Spinal cord (tissue), 10 donors: ENCODE results near the gene TMCC1. TPM values are rescaled to one million over a fixed set of nuclear protein-coding genes. Genes with fewer than 3 reads are reported as not detected.
"Not testable (repeated sequence)": the region's sequence is repeated elsewhere in the genome, so short reads cannot be mapped to it uniquely, and the experiment has no call there.

Experiments
- DNase-seq, 6 donors: peaks; one replicate each; pipeline versions ENCODE4 v3.0.0 to v3.0.0-alpha.2; 2013 to 2015; ENCODE audit warnings: low spot score in 6 of 6, low read depth in 4 of 6
- H3K27ac ChIP-seq: one replicate; pipeline ENCODE4 v1.5.1; 2013; ENCODE audit warnings: low read depth, low read length, control low read depth
- H3K27me3 ChIP-seq: one replicate; pipeline ENCODE4 v1.6.1; 2013; ENCODE audit warnings: low read length; ENCODE audit not compliant: control insufficient read depth, insufficient read depth
- H3K36me3 ChIP-seq: one replicate; pipeline ENCODE4 v1.6.1; 2013; ENCODE audit warnings: low read length; ENCODE audit not compliant: control insufficient read depth, insufficient read depth
- H3K4me1 ChIP-seq: one replicate; pipeline ENCODE4 v1.6.1; 2013; ENCODE audit warnings: low read length; ENCODE audit not compliant: control insufficient read depth, insufficient read depth
- H3K4me3 ChIP-seq: one replicate; pipeline ENCODE4 v1.5.1; 2013; ENCODE audit warnings: low read depth, low read length, control low read depth
- H3K9me3 ChIP-seq: one replicate; pipeline ENCODE4 v1.6.1; 2013; ENCODE audit warnings: low read length; ENCODE audit not compliant: control insufficient read depth, insufficient read depth
- WGBS: methylation state at CpG from one replicate; pipeline ENCODE4 v1.1.5; 2013; ENCODE audit warnings: missing lambda C conversion rate; ENCODE audit not compliant: insufficient coverage; 5-methylcytosine and 5-hydroxymethylcytosine counted together
- polyA plus RNA-seq, 2 donors: library from polyadenylated mRNA; unstranded; fragments of 120-200 nt; gene quantifications; one replicate each; pipeline ENCODE4 v1.2.1, GENCODE V29; 2013; ENCODE audit not compliant: insufficient read length in 2 of 2
- total RNA-seq, 2 donors: library from RNA; depleted of rRNA in 1 of 2; stranded (reverse); fragments of 120-200 nt in 1 of 2; fragments of >200 nt in 1 of 2; gene quantifications; one replicate each; pipeline versions ENCODE4 v1.2.3 to v1.2.4, GENCODE V29; 2013 to 2014
- donor health status: healthy.

Gene TMCC1
- total and polyA plus RNA-seq, 4 donors: 34.1 to 49.1 (median 44.4) TPM

GRCh38 chr3:129644836-129645235 lies 248.7 kb downstream of the TMCC1 start:
- Histone ChIP-seq H3K27me3 (no peaks in the 10 kb centered on the region), H3K36me3 (no peaks in the 10 kb centered on the region), H3K27ac (no peak overlapping the region), H3K4me3 (no peak overlapping the region), H3K9me3 (no peaks in the 10 kb centered on the region), H3K4me1 (no peaks in the 10 kb centered on the region)
- no peak for DNase-seq
- WGBS: 100% methylated on average over 3 of the region's 3 CpGs

DNA sequence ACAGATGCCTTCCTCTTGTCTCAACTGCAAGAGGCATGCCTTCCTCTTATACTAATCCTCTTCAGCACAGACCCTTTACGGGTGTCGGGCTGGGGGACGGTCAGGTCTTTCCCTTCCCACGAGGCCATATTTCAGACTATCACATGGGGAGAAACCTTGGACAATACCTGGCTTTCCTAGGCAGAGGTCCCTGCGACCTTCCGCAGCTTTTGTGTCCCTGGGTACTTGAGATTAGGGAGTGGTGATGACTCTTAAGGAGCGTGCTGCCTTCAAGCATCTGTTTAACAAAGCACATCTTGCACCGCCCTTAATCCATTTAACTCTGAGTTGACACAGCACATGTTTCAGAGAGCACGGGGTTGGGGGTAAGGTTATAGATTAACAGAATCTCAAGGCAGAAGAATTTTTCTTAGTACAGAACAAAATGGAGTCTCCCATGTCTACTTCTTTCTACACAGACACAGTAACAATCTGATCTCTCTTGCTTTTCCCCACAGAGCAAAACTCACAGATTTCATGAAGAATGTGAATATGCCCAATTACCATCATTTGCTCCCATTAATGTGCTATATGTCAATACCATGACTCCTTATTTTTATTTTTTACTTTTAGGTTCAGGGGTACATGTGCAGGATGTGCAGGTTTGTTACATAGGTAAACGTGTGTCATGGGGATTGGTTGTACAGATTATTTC lies 251.8 kb downstream of the TMCC1 start:
- not testable (repeated sequence) for H3K4me1 ChIP-seq, H3K36me3 ChIP-seq, DNase-seq, H3K4me3 ChIP-seq, H3K9me3 ChIP-seq, H3K27me3 ChIP-seq, H3K27ac ChIP-seq
- WGBS: no CpG with 5 or more reads among the region's 10 CpGs

DNA sequence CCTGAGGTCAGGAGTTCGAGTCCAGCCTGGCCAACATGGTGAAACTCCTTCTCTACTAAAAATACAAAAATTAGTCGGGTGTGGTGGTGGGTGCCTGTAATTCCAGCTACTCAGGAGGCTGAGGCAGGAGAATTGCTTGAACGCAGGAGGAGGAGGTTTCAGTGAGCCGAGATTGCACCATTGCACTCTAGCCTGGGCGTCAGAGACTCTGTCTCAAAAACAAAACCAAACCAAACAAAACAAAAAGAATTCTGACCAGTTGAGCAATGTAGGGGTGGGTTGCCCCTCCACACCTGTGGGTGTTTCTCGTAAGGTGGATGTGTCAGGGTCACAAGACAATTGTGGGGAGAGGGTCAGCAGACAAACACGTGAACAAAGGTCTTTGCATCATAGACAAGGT lies 252.5 kb downstream of the TMCC1 start:
- not testable (repeated sequence) for H3K4me3 ChIP-seq

DNA sequence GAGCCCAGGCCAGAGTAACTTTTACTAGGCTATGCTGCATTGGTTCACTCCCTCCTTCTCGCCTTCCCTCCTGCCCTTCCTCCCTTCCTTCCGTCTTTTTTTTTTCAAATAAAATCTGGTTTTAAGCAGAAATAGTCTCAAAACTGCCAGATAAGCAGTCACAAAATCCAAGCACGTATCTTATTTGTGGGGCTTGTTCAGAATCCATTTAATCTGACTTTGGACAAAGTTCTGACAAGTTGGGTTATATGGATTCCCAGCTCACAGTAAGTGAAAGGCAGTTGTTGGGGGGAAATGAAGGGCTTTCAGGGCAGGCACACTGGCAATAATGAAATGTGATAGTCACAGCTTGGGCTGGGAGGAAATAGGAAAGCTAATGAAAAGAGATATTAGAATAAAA lies 255.0 kb downstream of the TMCC1 start:
- DNase-seq: no peak
- no peaks in the 10 kb centered on the region for H3K9me3 ChIP-seq
- H3K4me1 ChIP-seq: no peaks in the 10 kb centered on the region
- 82% methylated on average over 2 of the region's 3 CpGs for WGBS
- no peaks in the 10 kb centered on the region for H3K36me3 ChIP-seq
- no peaks in the 10 kb centered on the region for H3K27me3 ChIP-seq
- H3K4me3 ChIP-seq: no peak overlapping the region
- no peak overlapping the region for H3K27ac ChIP-seq

More for the DNA sequence above, 252.5 kb downstream of the TMCC1 start:
- H3K9me3 ChIP-seq, DNase-seq, H3K4me1 ChIP-seq, H3K27ac ChIP-seq, H3K36me3 ChIP-seq, H3K27me3 ChIP-seq: not testable (repeated sequence)
- no CpG with 5 or more reads among the region's 7 CpGs for WGBS

DNA sequence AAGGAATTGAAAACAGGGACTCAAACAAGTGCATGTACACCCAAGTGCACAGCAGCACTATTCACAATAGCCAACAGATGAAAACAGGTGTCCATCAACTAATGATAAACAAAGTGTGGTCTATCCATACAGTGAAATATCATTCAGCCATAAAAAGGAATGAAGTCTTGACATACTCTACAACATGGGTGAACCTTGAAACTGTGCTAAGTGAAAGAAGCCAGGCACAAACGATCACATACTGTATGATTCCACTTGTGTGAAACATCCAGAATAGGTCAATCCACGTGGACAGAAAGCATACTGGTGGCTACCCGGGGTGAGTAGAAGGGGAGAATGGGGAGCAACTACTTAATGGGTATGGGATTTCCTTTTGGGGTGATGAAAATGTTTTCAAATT lies 257.4 kb downstream of the TMCC1 start:
- H3K4me3 ChIP-seq: no peak overlapping the region
- no peak overlapping the region for H3K27ac ChIP-seq
- no peaks in the 10 kb centered on the region for H3K4me1 ChIP-seq
- H3K9me3 ChIP-seq: no peaks in the 10 kb centered on the region
- no peaks in the 10 kb centered on the region for H3K36me3 ChIP-seq
- DNase-seq: no peak
- 89% methylated on average over 3 of the region's 3 CpGs for WGBS
- H3K27me3 ChIP-seq: no peaks in the 10 kb centered on the region

DNA sequence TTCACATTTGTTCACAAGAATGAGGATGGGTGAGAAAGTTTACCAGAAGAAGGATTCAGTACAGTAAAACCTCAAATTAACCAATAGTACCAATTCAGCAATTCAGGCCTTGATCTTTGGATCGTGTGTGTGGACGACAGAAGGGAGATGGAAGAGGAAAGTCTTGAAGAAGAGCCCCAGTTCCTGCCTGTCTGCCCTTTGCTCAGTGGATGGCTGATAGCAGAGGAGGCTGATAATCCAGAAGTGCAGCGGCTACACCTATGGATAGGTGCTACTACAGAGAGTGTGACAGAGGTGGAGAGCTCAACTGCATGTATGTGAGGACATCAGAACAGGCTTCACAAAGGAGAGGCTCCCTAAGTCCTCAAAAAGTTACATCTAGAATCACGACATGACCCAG lies 257.9 kb downstream of the TMCC1 start:
- Histone ChIP-seq H3K4me1 (no peaks in the 10 kb centered on the region), H3K9me3 (no peaks in the 10 kb centered on the region), H3K4me3 (no peak overlapping the region), H3K27ac (no peak overlapping the region), H3K36me3 (no peaks in the 10 kb centered on the region), H3K27me3 (no peaks in the 10 kb centered on the region)
- no peak for DNase-seq
- 96% methylated on average over 3 of the region's 4 CpGs for WGBS

DNA sequence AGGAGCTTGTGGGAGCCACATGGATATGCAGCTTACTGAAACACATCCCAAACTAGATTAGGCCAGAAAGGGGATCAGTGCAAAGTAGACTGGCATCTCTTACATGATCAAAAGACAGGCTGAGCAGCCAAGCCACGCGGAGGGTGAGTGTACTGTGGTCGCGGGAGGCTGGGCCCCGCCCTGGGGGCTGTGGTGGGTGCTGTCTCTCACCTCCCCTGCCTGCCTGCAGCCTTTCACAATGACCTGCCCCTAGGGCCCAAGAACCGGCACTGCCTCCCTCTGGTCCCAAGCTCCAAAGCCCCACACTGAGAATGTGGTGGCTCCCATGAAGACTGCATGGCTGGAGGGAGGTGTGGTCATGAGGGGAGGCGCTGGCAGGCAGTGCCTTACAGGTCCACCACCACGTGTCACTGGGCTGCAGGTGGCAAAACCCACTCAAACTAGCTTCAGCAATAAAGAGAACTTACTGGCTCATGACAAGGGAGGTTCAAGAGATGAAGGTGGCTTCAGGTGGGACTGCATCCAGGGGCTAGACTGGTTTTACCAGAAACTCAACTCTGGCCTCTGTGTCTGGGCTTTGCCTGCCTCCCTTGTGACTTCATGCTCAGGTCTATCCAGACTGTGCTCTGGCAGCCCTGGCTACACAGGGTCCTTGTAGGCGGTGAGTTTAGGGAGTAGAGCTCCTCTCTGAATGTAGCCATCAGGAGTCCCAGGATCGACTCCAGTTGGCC lies 259.6 kb downstream of the TMCC1 start:
- no peaks in the 10 kb centered on the region for H3K27me3 ChIP-seq
- H3K9me3 ChIP-seq: no peaks in the 10 kb centered on the region
- H3K36me3 ChIP-seq: no peaks in the 10 kb centered on the region
- H3K4me3 ChIP-seq: no peak overlapping the region
- DNase-seq: no peak
- no peak overlapping the region for H3K27ac ChIP-seq
- no peaks in the 10 kb centered on the region for H3K4me1 ChIP-seq
- WGBS: 88% methylated on average over 7 of the region's 10 CpGs

DNA sequence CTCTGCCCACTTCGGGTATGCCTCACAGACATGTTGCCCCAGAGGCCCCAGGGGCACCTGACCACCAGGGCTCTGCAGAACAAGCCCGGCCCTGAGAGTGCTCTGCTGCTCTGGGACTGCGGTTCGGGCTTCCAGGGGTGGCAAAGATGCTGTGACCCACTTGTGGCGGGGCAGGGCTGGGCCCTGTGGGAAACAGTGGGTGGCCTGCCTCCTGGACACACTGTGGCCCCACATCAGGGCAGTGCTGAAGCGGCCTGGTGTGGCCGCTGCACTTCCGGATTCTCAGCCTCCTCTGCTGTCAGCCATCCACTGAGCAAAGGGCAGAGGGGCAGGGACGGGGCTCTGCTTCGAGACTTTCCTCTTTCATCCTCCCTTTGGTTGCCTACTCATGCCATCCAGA lies 260.5 kb downstream of the TMCC1 start:
- Histone ChIP-seq H3K4me1 (peaks cover 5% of the 10 kb centered on the region), H3K9me3 (no peaks in the 10 kb centered on the region), H3K27me3 (no peaks in the 10 kb centered on the region), H3K4me3 (no peak overlapping the region), H3K36me3 (no peaks in the 10 kb centered on the region), H3K27ac (no peak overlapping the region)
- WGBS: 91% methylated on average over 10 of the region's 10 CpGs
- DNase-seq: no peak

GRCh38 chr3:129632556-129632955 lies 261.0 kb downstream of the TMCC1 start:
- DNase-seq: no peak
- Histone ChIP-seq H3K27ac (no peak overlapping the region), H3K36me3 (no peaks in the 10 kb centered on the region), H3K27me3 (no peaks in the 10 kb centered on the region), H3K4me1 (peaks cover 9% of the 10 kb centered on the region), H3K4me3 (no peak overlapping the region), H3K9me3 (no peaks in the 10 kb centered on the region)
- WGBS: 91% methylated on average over 11 of the region's 11 CpGs

GRCh38 chr3:129632056-129632455 lies 261.5 kb downstream of the TMCC1 start:
- Histone ChIP-seq H3K4me1 (peaks cover 14% of the 10 kb centered on the region), H3K36me3 (no peaks in the 10 kb centered on the region), H3K27ac (no peak overlapping the region), H3K4me3 (no peak overlapping the region), H3K9me3 (no peaks in the 10 kb centered on the region), H3K27me3 (no peaks in the 10 kb centered on the region)
- WGBS: 86% methylated on average over 9 of the region's 9 CpGs
- no peak for DNase-seq
